ENCODE measurements around the gene TTLL1. TPM values are rescaled to one million over a fixed set of nuclear protein-coding genes. Genes with fewer than 3 reads are reported as not detected.
A peak's percentile ranks its signal among the peaks of the same experiment; 100 is the strongest.

The TTLL1 gene
- total RNA-seq, 1 experiment from 2014 or later = 4.3 TPM

DNA sequence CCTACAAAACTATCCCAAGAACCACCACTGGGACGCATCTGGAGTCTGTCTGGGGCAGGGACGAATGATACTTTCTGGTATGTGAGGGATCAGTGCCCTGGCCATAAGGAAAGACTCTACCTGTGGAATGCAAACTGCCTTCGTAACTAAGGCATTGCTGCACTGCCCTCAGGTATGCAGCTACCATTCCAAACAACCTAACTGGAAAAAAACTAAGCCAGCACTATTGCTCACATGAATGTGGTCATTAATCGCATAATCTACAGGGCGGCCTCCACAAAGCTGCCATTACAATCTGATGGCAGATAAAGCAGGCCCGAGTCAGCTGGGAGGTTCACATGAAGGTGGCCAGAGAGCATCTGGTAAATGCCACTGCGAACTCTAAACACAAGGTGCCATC, 78.1 kb downstream of the TTLL1 start:
- ChIA-PET POLR2A (no interaction called here), RAD21 (ENCODE audit: low non-redundant PET in 1 of 2, low total read pairs in 2 of 2, uncharacterized antibody in 2 of 2, unreplicated experiment in 2 of 2) (no interaction called here), CTCF (no interaction called here)
- H3K79me2 ChIP-seq (ENCODE audit: insufficient read depth, low read length) = peaks cover 75% of the 10 kb centered on the region
- no peak overlapping the region for H3K4me2 ChIP-seq (ENCODE audit: low read length)
- DNase-seq (ENCODE audit: low read depth, low spot score) (no peak), ATAC-seq (no peak)
- H3K27ac ChIP-seq (ENCODE audit: low read depth, low read length) = no peak overlapping the region
- H2AFZ ChIP-seq (ENCODE audit: low read depth, low read length, poor library complexity, severe bottlenecking) = no peak overlapping the region
- intact Hi-C loops (cut with micrococcal nuclease) = no loop called here
- H3K4me3 ChIP-seq (replicated peaks in 1 of 2; ENCODE audit: low read depth in 1 of 2, low read length in 2 of 2) = no peak overlapping the region
- peaks cover 11% of the 10 kb centered on the region; the same call in 1 of the 2 replicates for H4K20me1 ChIP-seq (ENCODE audit: insufficient read depth)
- TF ChIP-seq ZNF274 (IDR thresholded peaks at IDR 0.05; ENCODE audit: low read depth, low read length) = no peak
- no peak for TF ChIP-seq SP1 (IDR thresholded peaks at IDR 0.05; ENCODE audit: low read depth)
- TF ChIP-seq EZH2 (IDR thresholded peaks at IDR 0.05) = no peak
- no peak for TF ChIP-seq CEBPB (IDR thresholded peaks at IDR 0.05; ENCODE audit: low read depth)
- TF ChIP-seq, protein P1, sequence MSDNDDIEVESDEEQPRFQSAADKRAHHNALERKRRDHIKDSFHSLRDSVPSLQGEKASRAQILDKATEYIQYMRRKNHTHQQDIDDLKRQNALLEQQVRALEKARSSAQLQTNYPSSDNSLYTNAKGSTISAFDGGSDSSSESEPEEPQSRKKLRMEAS (IDR thresholded peaks at IDR 0.05) = no peak
- no peak for TF ChIP-seq ELF1 (IDR thresholded peaks at IDR 0.05; ENCODE audit: borderline replicate concordance, low read depth)
- no peak for TF ChIP-seq TCF7L2 (IDR thresholded peaks at IDR 0.05; ENCODE audit: borderline replicate concordance, extremely low read depth, insufficient read depth, insufficient read length)
- no peak for TF ChIP-seq POLR2A (IDR thresholded peaks at IDR 0.05; ENCODE audit: borderline replicate concordance, extremely low read depth, insufficient read depth, insufficient read length)
- no peak for TF ChIP-seq ZFX (IDR thresholded peaks at IDR 0.05)
- TF ChIP-seq RAD21 (IDR thresholded peaks at IDR 0.05; ENCODE audit: low read depth) = no peak
- TF ChIP-seq JUND (IDR thresholded peaks at IDR 0.05) = no peak
- TF ChIP-seq EGR1 (IDR thresholded peaks at IDR 0.05; ENCODE audit: low read depth) = no peak
- TF ChIP-seq, protein P2, sequence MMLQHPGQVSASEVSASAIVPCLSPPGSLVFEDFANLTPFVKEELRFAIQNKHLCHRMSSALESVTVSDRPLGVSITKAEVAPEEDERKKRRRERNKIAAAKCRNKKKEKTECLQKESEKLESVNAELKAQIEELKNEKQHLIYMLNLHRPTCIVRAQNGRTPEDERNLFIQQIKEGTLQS (IDR thresholded peaks at IDR 0.05) = no peak
- no peak for TF ChIP-seq CBX3 (IDR thresholded peaks at IDR 0.05; ENCODE audit: low read depth)
- TF ChIP-seq, protein P3, sequence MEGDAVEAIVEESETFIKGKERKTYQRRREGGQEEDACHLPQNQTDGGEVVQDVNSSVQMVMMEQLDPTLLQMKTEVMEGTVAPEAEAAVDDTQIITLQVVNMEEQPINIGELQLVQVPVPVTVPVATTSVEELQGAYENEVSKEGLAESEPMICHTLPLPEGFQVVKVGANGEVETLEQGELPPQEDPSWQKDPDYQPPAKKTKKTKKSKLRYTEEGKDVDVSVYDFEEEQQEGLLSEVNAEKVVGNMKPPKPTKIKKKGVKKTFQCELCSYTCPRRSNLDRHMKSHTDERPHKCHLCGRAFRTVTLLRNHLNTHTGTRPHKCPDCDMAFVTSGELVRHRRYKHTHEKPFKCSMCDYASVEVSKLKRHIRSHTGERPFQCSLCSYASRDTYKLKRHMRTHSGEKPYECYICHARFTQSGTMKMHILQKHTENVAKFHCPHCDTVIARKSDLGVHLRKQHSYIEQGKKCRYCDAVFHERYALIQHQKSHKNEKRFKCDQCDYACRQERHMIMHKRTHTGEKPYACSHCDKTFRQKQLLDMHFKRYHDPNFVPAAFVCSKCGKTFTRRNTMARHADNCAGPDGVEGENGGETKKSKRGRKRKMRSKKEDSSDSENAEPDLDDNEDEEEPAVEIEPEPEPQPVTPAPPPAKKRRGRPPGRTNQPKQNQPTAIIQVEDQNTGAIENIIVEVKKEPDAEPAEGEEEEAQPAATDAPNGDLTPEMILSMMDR (IDR thresholded peaks at IDR 0.05 in 2 of 3, conservative IDR thresholded peaks at IDR 0.05 in 1 of 3; ENCODE audit: borderline replicate concordance in 1 of 3, insufficient read depth in 1 of 3, low read depth in 2 of 3, low read length in 2 of 3) = no peak; a peak in 1 of 6 replicates
- no peak for TF ChIP-seq SRF (IDR thresholded peaks at IDR 0.05; ENCODE audit: low read depth)
- no peak overlapping the region for H3K9ac ChIP-seq (ENCODE audit: low read length)
- no peaks in the 10 kb centered on the region for H3K9me3 ChIP-seq (ENCODE audit: control insufficient read depth in 1 of 2, insufficient read depth in 1 of 2, low read depth in 1 of 2, low read length in 2 of 2)
- peaks cover 32 to 55% of the 10 kb centered on the region in 2 experiments for H3K4me1 ChIP-seq (ENCODE audit: control insufficient read depth in 1 of 2, insufficient read depth in 2 of 2, low read length in 2 of 2)
- no peaks in the 10 kb centered on the region for H3K36me3 ChIP-seq (ENCODE audit: control insufficient read depth in 1 of 2, insufficient read depth in 2 of 2, low read length in 2 of 2)
- TSS peak; percentile 5 for BruUV-seq (replicated peaks)
- no peaks in the 10 kb centered on the region for H3K27me3 ChIP-seq (ENCODE audit: insufficient read depth, low read length)
- no peaks in the 10 kb centered on the region for H3K9me2 ChIP-seq (ENCODE audit: insufficient read depth)
